ENCODE measurements around the gene CTNNA3.

Gene CTNNA3

GRCh38 chr10:66204838-66205237 lies 1491.2 kb downstream of the CTNNA3 start:
- in situ Hi-C loops (cut with HindIII; ENCODE audit: low sequenced_read_pairs) = no loop called here

- in situ Hi-C loops (cut with HindIII; ENCODE audit: low sequenced_read_pairs) = no loop called here
These were observed 1493.9 kb downstream of the CTNNA3 start for GRCh38 chr10:66202101-66202500.

GRCh38 chr10:66192162-66192831 lies 1503.7 kb downstream of the CTNNA3 start:
- in situ Hi-C loops (cut with HindIII; ENCODE audit: low sequenced_read_pairs) = no loop called here

GRCh38 chr10:66190413-66190812 lies 1505.6 kb downstream of the CTNNA3 start:
- in situ Hi-C loops (cut with HindIII; ENCODE audit: low sequenced_read_pairs) = no loop called here

- in situ Hi-C loops (cut with HindIII; ENCODE audit: low sequenced_read_pairs) = no loop called here
These were observed 1506.7 kb downstream of the CTNNA3 start for GRCh38 chr10:66189271-66189670.

- in situ Hi-C loops (cut with HindIII; ENCODE audit: low sequenced_read_pairs) = no loop called here
These were observed 1508.8 kb downstream of the CTNNA3 start for GRCh38 chr10:66187053-66187733.

GRCh38 chr10:66183028-66183427 lies 1513.0 kb downstream of the CTNNA3 start:
- in situ Hi-C loops (cut with HindIII; ENCODE audit: low sequenced_read_pairs) = no loop called here

- in situ Hi-C loops (cut with HindIII; ENCODE audit: low sequenced_read_pairs) = no loop called here
These were observed 1515.2 kb downstream of the CTNNA3 start for GRCh38 chr10:66180581-66181318.

GRCh38 chr10:66180021-66180420 lies 1516.0 kb downstream of the CTNNA3 start:
- in situ Hi-C loops (cut with HindIII; ENCODE audit: low sequenced_read_pairs) = no loop called here

GRCh38 chr10:66176772-66177171 lies 1519.2 kb downstream of the CTNNA3 start:
- in situ Hi-C loops (cut with HindIII; ENCODE audit: low sequenced_read_pairs) = no loop called here

- in situ Hi-C loops (cut with HindIII; ENCODE audit: low sequenced_read_pairs) = no loop called here
These were observed 1528.2 kb downstream of the CTNNA3 start for GRCh38 chr10:66167816-66168215.

- in situ Hi-C loops (cut with HindIII; ENCODE audit: low sequenced_read_pairs) = no loop called here
These were observed 1533.3 kb downstream of the CTNNA3 start for GRCh38 chr10:66162560-66163143.

- in situ Hi-C loops (cut with HindIII; ENCODE audit: low sequenced_read_pairs) = no loop called here
These were observed 1544.6 kb downstream of the CTNNA3 start for GRCh38 chr10:66151346-66151745.

GRCh38 chr10:66148312-66148711 lies 1547.7 kb downstream of the CTNNA3 start:
- in situ Hi-C loops (cut with HindIII; ENCODE audit: low sequenced_read_pairs) = no loop called here

- in situ Hi-C loops (cut with HindIII; ENCODE audit: low sequenced_read_pairs) = no loop called here
These were observed 1552.0 kb downstream of the CTNNA3 start for GRCh38 chr10:66144016-66144415.

- in situ Hi-C loops (cut with HindIII; ENCODE audit: low sequenced_read_pairs) = no loop called here
These were observed 1593.2 kb downstream of the CTNNA3 start for GRCh38 chr10:66102756-66103155.

GRCh38 chr10:66098595-66099480 lies 1597.2 kb downstream of the CTNNA3 start:
- in situ Hi-C loops (cut with HindIII; ENCODE audit: low sequenced_read_pairs) = no loop called here

- in situ Hi-C loops (cut with HindIII; ENCODE audit: low sequenced_read_pairs) = no loop called here
These were observed 1600.4 kb downstream of the CTNNA3 start for GRCh38 chr10:66095610-66096009.

- in situ Hi-C loops (cut with HindIII; ENCODE audit: low sequenced_read_pairs) = no loop called here
These were observed 1610.1 kb downstream of the CTNNA3 start for GRCh38 chr10:66085906-66086305.

- in situ Hi-C loops (cut with HindIII; ENCODE audit: low sequenced_read_pairs) = no loop called here
These were observed 1624.1 kb downstream of the CTNNA3 start for GRCh38 chr10:66071907-66072306.

GRCh38 chr10:66058594-66058993 lies 1637.4 kb downstream of the CTNNA3 start:
- in situ Hi-C loops (cut with HindIII; ENCODE audit: low sequenced_read_pairs) = no loop called here
